Esophagus squamous epithelium (tissue), 4 donors: ENCODE measurements around the gene TTBK2.

Source experiments
- POLR2A ChIP-seq, 4 donors: fragments of 450-650 bp; IDR thresholded peaks; one replicate each; pipeline ENCODE4 v1.6.1; 2017; ENCODE audit warnings: antibody characterized with exemption in 4 of 4, mild to moderate bottlenecking in 4 of 4, moderate library complexity in 3 of 4
- TF ChIP-seq, protein P1 (sequence below), 6 experiments: fragments of 450-650 bp in 4 of 6; fragments of 200-600 bp in 2 of 6; sonication (generic) in 2 of 6; IDR thresholded peaks; one replicate each; pipeline ENCODE4 v1.5.1; 2016 to 2019; ENCODE audit warnings: antibody characterized with exemption in 6 of 6, mild to moderate bottlenecking in 4 of 6, moderate library complexity in 4 of 6

DNA sequence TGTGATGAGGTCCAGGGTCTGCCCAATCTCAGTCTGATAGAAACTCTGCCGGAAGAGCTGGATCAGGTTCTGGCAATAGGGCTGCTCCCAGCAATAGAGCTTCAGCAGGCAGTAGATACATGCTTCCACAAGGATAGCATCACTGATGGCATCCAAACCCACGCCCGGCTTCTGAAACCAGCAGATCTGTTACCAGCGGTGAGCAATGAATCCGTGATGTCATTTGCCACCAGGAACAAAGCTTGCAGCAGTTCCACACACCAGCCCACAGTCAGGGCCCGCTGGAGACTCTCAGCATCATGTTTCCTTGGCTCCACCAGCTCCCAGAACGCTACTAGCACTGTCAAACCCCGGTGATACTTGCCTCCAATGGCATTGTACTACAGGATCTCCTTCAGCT, 19.3 kb upstream of the TTBK2 start:
- TF ChIP-seq, protein P1, sequence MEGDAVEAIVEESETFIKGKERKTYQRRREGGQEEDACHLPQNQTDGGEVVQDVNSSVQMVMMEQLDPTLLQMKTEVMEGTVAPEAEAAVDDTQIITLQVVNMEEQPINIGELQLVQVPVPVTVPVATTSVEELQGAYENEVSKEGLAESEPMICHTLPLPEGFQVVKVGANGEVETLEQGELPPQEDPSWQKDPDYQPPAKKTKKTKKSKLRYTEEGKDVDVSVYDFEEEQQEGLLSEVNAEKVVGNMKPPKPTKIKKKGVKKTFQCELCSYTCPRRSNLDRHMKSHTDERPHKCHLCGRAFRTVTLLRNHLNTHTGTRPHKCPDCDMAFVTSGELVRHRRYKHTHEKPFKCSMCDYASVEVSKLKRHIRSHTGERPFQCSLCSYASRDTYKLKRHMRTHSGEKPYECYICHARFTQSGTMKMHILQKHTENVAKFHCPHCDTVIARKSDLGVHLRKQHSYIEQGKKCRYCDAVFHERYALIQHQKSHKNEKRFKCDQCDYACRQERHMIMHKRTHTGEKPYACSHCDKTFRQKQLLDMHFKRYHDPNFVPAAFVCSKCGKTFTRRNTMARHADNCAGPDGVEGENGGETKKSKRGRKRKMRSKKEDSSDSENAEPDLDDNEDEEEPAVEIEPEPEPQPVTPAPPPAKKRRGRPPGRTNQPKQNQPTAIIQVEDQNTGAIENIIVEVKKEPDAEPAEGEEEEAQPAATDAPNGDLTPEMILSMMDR (IDR thresholded peaks at IDR 0.05): no peak
- no peak for TF ChIP-seq POLR2A (IDR thresholded peaks at IDR 0.05)
